H1 (cell line): ENCODE measurements around the gene CABLES2. TPM values are rescaled to one million over a fixed set of nuclear protein-coding genes. Genes with fewer than 3 reads are reported as not detected.

Source experiments
- CHD2 ChIP-seq: IDR thresholded peaks from 2 replicates; pipeline ENCODE4 v1.6.1; 2012; ENCODE audit warnings: low read length, improper control_type of control experiment
- EGR1 ChIP-seq: IDR thresholded peaks from 2 replicates; pipeline ENCODE4 v1.6.1; 2011; ENCODE audit warnings: low read depth, low read length, borderline replicate concordance
- NRF1 ChIP-seq: IDR thresholded peaks from 2 replicates; pipeline ENCODE4 v1.6.1; 2011; ENCODE audit warnings: mild to moderate bottlenecking, low read depth, low read length, improper control_type of control experiment
- RXRA ChIP-seq: IDR thresholded peaks from 2 replicates; pipeline ENCODE4 v1.6.1; 2011; ENCODE audit warnings: low read depth, mild to moderate bottlenecking, low read length, moderate library complexity; ENCODE audit not compliant: insufficient read depth
- TCF12 ChIP-seq: IDR thresholded peaks from 2 replicates; pipeline ENCODE4 v1.6.1; 2011; ENCODE audit warnings: low read depth, mild to moderate bottlenecking, low read length
- polyA plus RNA-seq, 7 experiments: library from polyadenylated mRNA; depleted of rRNA in 3 of 7; stranded (reverse) in 5 of 7; unstranded in 2 of 7; fragments of >200 nt in 5 of 7; fragments of 200-250 nt in 2 of 7; gene quantifications; 1 replicate in 5 of 7; 2 replicates in 1 of 7; 4 replicates in 1 of 7; pipeline versions ENCODE4 v1.2.1 to v1.2.3, GENCODE V29; 2011 to 2013; ENCODE audit warnings: missing spikeins in 2 of 7, mixed read lengths in 2 of 7
- total RNA-seq: library from RNA; stranded (reverse); fragmentation: NEBNext Ultra II Directional; extraction: Animal tissue kit (Norgen Biotek cat#: 25700); gene quantifications from 2 replicates; pipeline ENCODE4 v1.2.1, GENCODE V29; 2021
- TF ChIP-seq, protein P1 (sequence below): IDR thresholded peaks from 2 replicates; pipeline ENCODE4 v1.6.1; 2011; ENCODE audit warnings: low read length, improper control_type of control experiment

The CABLES2 gene
- total and polyA plus RNA-seq, 2 of the 8 experiments (the other 6 are each of a cell fraction or from before 2014, with no cell fraction given), result 8.0 to 8.8 TPM

DNA sequence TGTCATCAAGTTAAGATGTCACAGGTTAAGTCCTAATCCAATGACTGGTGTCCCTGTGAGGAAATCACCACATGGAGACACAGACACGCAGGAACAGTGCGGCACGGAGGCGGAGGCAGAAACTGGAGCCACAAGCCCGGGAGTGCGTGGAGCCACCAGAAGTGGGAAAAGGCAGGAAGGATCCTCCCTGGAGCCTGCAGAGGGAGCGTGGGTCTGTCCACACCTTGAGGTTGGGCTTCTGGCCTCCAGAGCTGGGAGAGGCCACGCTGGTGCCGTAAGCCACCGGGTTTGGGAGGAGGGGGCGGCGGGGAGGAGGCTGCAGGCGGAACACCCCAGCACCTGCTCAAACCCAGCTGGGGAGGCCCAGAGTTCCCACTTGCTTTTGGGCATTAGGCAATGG is 3.8 kb downstream of the CABLES2 start (continued):
- TF ChIP-seq, protein P1, sequence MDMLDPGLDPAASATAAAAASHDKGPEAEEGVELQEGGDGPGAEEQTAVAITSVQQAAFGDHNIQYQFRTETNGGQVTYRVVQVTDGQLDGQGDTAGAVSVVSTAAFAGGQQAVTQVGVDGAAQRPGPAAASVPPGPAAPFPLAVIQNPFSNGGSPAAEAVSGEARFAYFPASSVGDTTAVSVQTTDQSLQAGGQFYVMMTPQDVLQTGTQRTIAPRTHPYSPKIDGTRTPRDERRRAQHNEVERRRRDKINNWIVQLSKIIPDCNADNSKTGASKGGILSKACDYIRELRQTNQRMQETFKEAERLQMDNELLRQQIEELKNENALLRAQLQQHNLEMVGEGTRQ, result no peak
- TF ChIP-seq NRF1, result no peak
- TF ChIP-seq CHD2, result no peak
- no peak for TF ChIP-seq TCF12
- TF ChIP-seq RXRA, result no peak
- no peak for TF ChIP-seq EGR1
